ENCODE measurements around the gene CHI3L1. TPM values are rescaled to one million over a fixed set of nuclear protein-coding genes. Genes with fewer than 3 reads are reported as not detected.

Gene CHI3L1
- not detected in 2 replicates for total RNA-seq

GRCh38 chr1:203186446-203187303, at the start of gene CHI3L1:
Gene CHI3L1 (minus strand): TSS chr1:203186704. CDS start chr1:203186623, 81 bp downstream.

GRCh38 chr1:203229471-203230135, 43.1 kb upstream of the CHI3L1 start, which contains the start of gene CHIT1:
Gene CHIT1 (minus strand): TSS chr1:203229673. CDS start chr1:203229636, 37 bp downstream.

GRCh38 chr1:203175237-203175826, 11.2 kb downstream of the CHI3L1 start, which contains the start of gene MYBPH:
Gene MYBPH (minus strand): TSS chr1:203175826. CDS start chr1:203175755, 71 bp downstream.

Other genes with a start within 250 kb of the CHI3L1 start
- 88.4 and 117 TPM in 2 replicates for gene ADIPOR1, start 228.4 kb downstream of the CHI3L1 start, total RNA-seq
- 31.3 and 37.7 TPM in 2 replicates for gene CYB5R1, start 219.4 kb downstream of the CHI3L1 start, total RNA-seq
- gene TMEM183A, start 179.3 kb downstream of the CHI3L1 start, total RNA-seq, result 63.6 and 81.1 TPM in 2 replicates
- gene PPFIA4, start 160.2 kb downstream of the CHI3L1 start, total RNA-seq, result 0.11 and 0.17 TPM in 2 replicates
- gene MYOG, start 100.7 kb downstream of the CHI3L1 start, total RNA-seq, result not detected in 2 replicates
- not detected in 2 replicates for gene ADORA1, start 59.0 kb downstream of the CHI3L1 start, total RNA-seq
- not detected in 2 replicates for gene MYBPH, start 10.9 kb downstream of the CHI3L1 start, total RNA-seq
- gene CHIT1, start 43.0 kb upstream of the CHI3L1 start, total RNA-seq, result not detected in 2 replicates
- 15.3 and 18.5 TPM in 2 replicates for gene BTG2, start 118.8 kb upstream of the CHI3L1 start, total RNA-seq
- gene FMOD, start 164.4 kb upstream of the CHI3L1 start, total RNA-seq, result 4.5 and 13.9 TPM in 2 replicates